ENCODE results near the gene VPS4B. TPM values are rescaled to one million over a fixed set of nuclear protein-coding genes. Genes with fewer than 3 reads are reported as not detected.

Gene VPS4B
- total and polyA plus RNA-seq, 2 donors (not counting 3 experiments of a cell fraction or from before 2014, with no cell fraction given): 10.5 to 54.7 TPM

DNA sequence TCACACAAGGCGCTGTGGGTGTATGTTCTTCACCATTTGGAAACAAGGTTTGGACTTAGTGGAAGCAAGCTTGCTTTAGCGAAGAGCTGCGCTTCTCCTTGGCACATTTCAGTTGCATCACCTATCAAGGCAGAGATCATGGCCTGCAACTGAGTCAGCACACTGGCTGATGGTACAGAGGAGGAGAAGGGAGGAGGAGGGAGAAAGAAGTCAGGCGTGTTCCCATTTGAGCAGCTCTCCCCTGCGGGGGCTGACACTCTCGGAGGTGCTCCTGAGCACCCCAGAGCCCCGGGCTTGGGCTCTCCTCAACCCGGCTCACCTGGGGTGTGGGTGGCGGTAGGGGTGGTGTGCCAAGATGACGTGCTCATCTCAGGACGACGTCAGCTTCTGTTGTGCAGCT, 48.5 kb upstream of the VPS4B start:
- Histone ChIP-seq H3K79me2 (ENCODE audit: control insufficient read depth, insufficient read depth, low read length) (no peaks in the 10 kb centered on the region), H4K20me1 (replicated peaks; ENCODE audit: control insufficient read depth, extremely low read depth, insufficient read depth, low read length) (no peaks in the 10 kb centered on the region), H3K27me3 (ENCODE audit: control insufficient read depth in 2 of 2, insufficient read depth in 2 of 2, low read length in 2 of 2) (peaks cover 4 to 8% of the 10 kb centered on the region in 2 experiments), H3K9ac (replicated peaks; ENCODE audit: extremely low read depth, insufficient read depth, low read length) (no peak overlapping the region), H3K9me1 (replicated peaks; ENCODE audit: control insufficient read depth, extremely low read depth, insufficient read depth, low read length) (no peaks in the 10 kb centered on the region), H3K4me3 (replicated peaks in 1 of 3; ENCODE audit: insufficient read depth in 1 of 3, low read depth in 1 of 3, low read length in 3 of 3) (no peak overlapping the region), H2AFZ (ENCODE audit: low read depth, low read length) (no peak overlapping the region), H3K4me2 (ENCODE audit: insufficient read depth, low read length) (no peak overlapping the region), H3K27ac (ENCODE audit: insufficient read depth, low read depth, low read length) (no peak overlapping the region), H3K9me3 (replicated peaks; ENCODE audit: control insufficient read depth, insufficient read depth, low read length) (no peaks in the 10 kb centered on the region), H3K4me1 (ENCODE audit: control insufficient read depth, extremely low read depth, insufficient read depth, low read length) (no peaks in the 10 kb centered on the region), H3K36me3 (ENCODE audit: control insufficient read depth in 2 of 2, extremely low read depth in 1 of 2, insufficient read depth in 2 of 2, low read length in 2 of 2) (no peaks in the 10 kb centered on the region)
- no peak for FAIRE-seq
- DNase-seq (ENCODE audit: low read depth, low spot score): no peak
- dilution Hi-C loops (cut with MboI; ENCODE audit: extremely low pct_ligation_motif_present, low sequenced_read_pairs): no loop called here
- no peak for TF ChIP-seq JUN (IDR thresholded peaks at IDR 0.05; ENCODE audit: borderline replicate concordance, insufficient read depth, insufficient read length, low read depth)
- no peak for TF ChIP-seq MYC (IDR thresholded peaks at IDR 0.05; ENCODE audit: low read depth, low read length)
- no peak for TF ChIP-seq FOS (IDR thresholded peaks at IDR 0.05; ENCODE audit: borderline replicate concordance, insufficient read depth, low read length)
- no peak for TF ChIP-seq POLR2A (IDR thresholded peaks at IDR 0.05; ENCODE audit: low read depth, low read length)
- TF ChIP-seq EZH2 (IDR thresholded peaks at IDR 0.05; ENCODE audit: borderline replicate concordance, low read depth, low read length, severe bottlenecking): no peak
- no peak for TF ChIP-seq MAX (IDR thresholded peaks at IDR 0.05; ENCODE audit: insufficient read depth, insufficient read length)
- TF ChIP-seq, protein P1, sequence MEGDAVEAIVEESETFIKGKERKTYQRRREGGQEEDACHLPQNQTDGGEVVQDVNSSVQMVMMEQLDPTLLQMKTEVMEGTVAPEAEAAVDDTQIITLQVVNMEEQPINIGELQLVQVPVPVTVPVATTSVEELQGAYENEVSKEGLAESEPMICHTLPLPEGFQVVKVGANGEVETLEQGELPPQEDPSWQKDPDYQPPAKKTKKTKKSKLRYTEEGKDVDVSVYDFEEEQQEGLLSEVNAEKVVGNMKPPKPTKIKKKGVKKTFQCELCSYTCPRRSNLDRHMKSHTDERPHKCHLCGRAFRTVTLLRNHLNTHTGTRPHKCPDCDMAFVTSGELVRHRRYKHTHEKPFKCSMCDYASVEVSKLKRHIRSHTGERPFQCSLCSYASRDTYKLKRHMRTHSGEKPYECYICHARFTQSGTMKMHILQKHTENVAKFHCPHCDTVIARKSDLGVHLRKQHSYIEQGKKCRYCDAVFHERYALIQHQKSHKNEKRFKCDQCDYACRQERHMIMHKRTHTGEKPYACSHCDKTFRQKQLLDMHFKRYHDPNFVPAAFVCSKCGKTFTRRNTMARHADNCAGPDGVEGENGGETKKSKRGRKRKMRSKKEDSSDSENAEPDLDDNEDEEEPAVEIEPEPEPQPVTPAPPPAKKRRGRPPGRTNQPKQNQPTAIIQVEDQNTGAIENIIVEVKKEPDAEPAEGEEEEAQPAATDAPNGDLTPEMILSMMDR (IDR thresholded peaks at IDR 0.05; ENCODE audit: extremely low read depth in 1 of 2, insufficient read depth in 1 of 2, low read depth in 1 of 2, low read length in 2 of 2): no peak
- TF ChIP-seq POLR2AphosphoS5 (IDR thresholded peaks at IDR 0.05; ENCODE audit: insufficient read depth, low read depth, low read length): no peak
- no peak for TF ChIP-seq GATA2 (IDR thresholded peaks at IDR 0.05; ENCODE audit: insufficient read depth, insufficient read length, low read depth, low read length)
- CTCF ChIA-PET: interaction anchor here (1.0 kb wide), 1 partner anchor 38 kb away, joined by 3 read pairs; no protein-coding TSS in a partner anchor
- intact Hi-C loops (cut with micrococcal nuclease): no loop called here
- no TSS peak for BruUV-seq (replicated peaks)
- POLR2A ChIA-PET: no interaction called here
